HepG2 (cell line): ENCODE data around the gene IL1RAP. TPM values are rescaled to one million over a fixed set of nuclear protein-coding genes. Genes with fewer than 3 reads are reported as not detected.

ENCODE experiments used
- ARID5B ChIP-seq: IDR thresholded peaks from 2 replicates; pipeline ENCODE4 v1.4.0; 2020; ENCODE audit warnings: mild to moderate bottlenecking, missing genetic modification reagents
- ETV5 ChIP-seq: IDR thresholded peaks from 2 replicates; pipeline ENCODE4 v1.6.1; 2018; ENCODE audit warnings: missing biosample characterization, missing genetic modification reagents, inconsistent platforms, borderline replicate concordance
- FOXP4 ChIP-seq: sonication (generic); formaldehyde crosslinking; IDR thresholded peaks from 2 replicates; pipeline ENCODE4 v1.4.0; 2020; ENCODE audit warnings: missing genetic modification reagents
- LRRFIP1 ChIP-seq: sonication (generic); formaldehyde crosslinking; conservative IDR thresholded peaks from 2 replicates; pipeline ENCODE4 v1.4.0; 2020; ENCODE audit warnings: missing genetic modification reagents
- THRA ChIP-seq: sonication (generic); formaldehyde crosslinking; IDR thresholded peaks from 2 replicates; pipeline ENCODE4 v1.4.0; 2020; ENCODE audit warnings: missing genetic modification reagents, borderline replicate concordance
- ZBTB20 ChIP-seq: sonication (generic); formaldehyde crosslinking; IDR thresholded peaks from 2 replicates; pipeline ENCODE4 v1.8.1; 2023; ENCODE audit warnings: missing genetic modification reagents, low read depth, mild to moderate bottlenecking, borderline replicate concordance
- ZNF512B ChIP-seq: sonication (generic); formaldehyde crosslinking; IDR thresholded peaks from 2 replicates; pipeline ENCODE4 v1.5.1; 2020; ENCODE audit warnings: missing genetic modification reagents, mild to moderate bottlenecking, borderline replicate concordance
- polyA plus RNA-seq, 8 experiments: library from polyadenylated mRNA; depleted of rRNA in 3 of 8; stranded (reverse) in 7 of 8; unstranded in 1 of 8; fragments of >200 nt; fragmentation: Illumina TruSeq in 4 of 8; extraction: Trizol in 4 of 8; gene quantifications; 2 replicates each; pipeline versions ENCODE4 v1.2.1 to v1.2.3, GENCODE V29; 2011 to 2016; ENCODE audit warnings: low read depth in 4 of 8, missing spikeins in 1 of 8, mixed read lengths in 1 of 8; ENCODE audit not compliant: insufficient read depth in 1 of 8
- total RNA-seq, 5 experiments: library from RNA; depleted of rRNA; stranded (reverse); fragments of >200 nt; fragmentation: Illumina TruSeq; extraction: Trizol; gene quantifications; 2 replicates each; pipeline ENCODE4 v1.2.3, GENCODE V29; 2016; ENCODE audit warnings: low read depth in 1 of 5

Gene IL1RAP
- total and polyA plus RNA-seq, 2 of the 13 experiments (the other 11 are each of a cell fraction or from before 2014, with no cell fraction given) = 18.3 to 54.9 TPM

GRCh38 chr3:190617185-190617584 lies 103.3 kb downstream of the IL1RAP start (continued):
- TF ChIP-seq THRA (peak; percentile 53; the same call in 1 of the 2 replicates), FOXP4 (CRISPR knock-in tag) (peak; percentile 63; the same call in 1 of the 2 replicates), ZNF512B (CRISPR knock-in tag) (no peak), ZBTB20 (CRISPR knock-in tag) (peak; percentile 90; the same call in 1 of the 2 replicates), LRRFIP1 (CRISPR knock-in tag) (no peak), ARID5B (CRISPR knock-in tag) (peak; percentile 71), ETV5 (CRISPR knock-in tag) (no peak)
- TF ChIP-seq, all 625 proteins: peak for 31
